Measurements from ENCODE around the gene COPS3. TPM values are rescaled to one million over a fixed set of nuclear protein-coding genes. Genes with fewer than 3 reads are reported as not detected.

Gene COPS3
- total and polyA plus RNA-seq, 2 experiments from 2014 or later = 108 to 121 TPM

- H3K4me3 Mint-ChIP-seq = peak overlapping the region; percentile 97
- DNase-seq (ENCODE audit: low spot score) (no peak), ATAC-seq (no peak)
- no peak for TF ChIP-seq EZH2phosphoT487 (IDR thresholded peaks at IDR 0.05; ENCODE audit: unreplicated experiment)
- no peak for TF ChIP-seq NANOG (IDR thresholded peaks at IDR 0.05; ENCODE audit: borderline replicate concordance)
- no peak for TF ChIP-seq ZNF331 (CRISPR knock-in tag; IDR thresholded peaks at IDR 0.05; ENCODE audit: low read depth)
- no peak for TF ChIP-seq EZH2 (IDR thresholded peaks at IDR 0.05; ENCODE audit: low read depth, unreplicated experiment)
- no peak for TF ChIP-seq STAT1 (IDR thresholded peaks at IDR 0.05; ENCODE audit: unreplicated experiment)
- no peak for TF ChIP-seq CREB1 (CRISPR knock-in tag; IDR thresholded peaks at IDR 0.05; ENCODE audit: low read depth)
- TF ChIP-seq, protein P1, sequence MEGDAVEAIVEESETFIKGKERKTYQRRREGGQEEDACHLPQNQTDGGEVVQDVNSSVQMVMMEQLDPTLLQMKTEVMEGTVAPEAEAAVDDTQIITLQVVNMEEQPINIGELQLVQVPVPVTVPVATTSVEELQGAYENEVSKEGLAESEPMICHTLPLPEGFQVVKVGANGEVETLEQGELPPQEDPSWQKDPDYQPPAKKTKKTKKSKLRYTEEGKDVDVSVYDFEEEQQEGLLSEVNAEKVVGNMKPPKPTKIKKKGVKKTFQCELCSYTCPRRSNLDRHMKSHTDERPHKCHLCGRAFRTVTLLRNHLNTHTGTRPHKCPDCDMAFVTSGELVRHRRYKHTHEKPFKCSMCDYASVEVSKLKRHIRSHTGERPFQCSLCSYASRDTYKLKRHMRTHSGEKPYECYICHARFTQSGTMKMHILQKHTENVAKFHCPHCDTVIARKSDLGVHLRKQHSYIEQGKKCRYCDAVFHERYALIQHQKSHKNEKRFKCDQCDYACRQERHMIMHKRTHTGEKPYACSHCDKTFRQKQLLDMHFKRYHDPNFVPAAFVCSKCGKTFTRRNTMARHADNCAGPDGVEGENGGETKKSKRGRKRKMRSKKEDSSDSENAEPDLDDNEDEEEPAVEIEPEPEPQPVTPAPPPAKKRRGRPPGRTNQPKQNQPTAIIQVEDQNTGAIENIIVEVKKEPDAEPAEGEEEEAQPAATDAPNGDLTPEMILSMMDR (conservative IDR thresholded peaks at IDR 0.05; ENCODE audit: low read depth in 2 of 2) = no peak
- no peak for TF ChIP-seq POLR2AphosphoS5 (IDR thresholded peaks at IDR 0.05; ENCODE audit: low read depth)
- no peak for TF ChIP-seq ETS1 (IDR thresholded peaks at IDR 0.05)
- no peak for TF ChIP-seq JUNB (IDR thresholded peaks at IDR 0.05; ENCODE audit: unreplicated experiment)
- TF ChIP-seq, protein P2, sequence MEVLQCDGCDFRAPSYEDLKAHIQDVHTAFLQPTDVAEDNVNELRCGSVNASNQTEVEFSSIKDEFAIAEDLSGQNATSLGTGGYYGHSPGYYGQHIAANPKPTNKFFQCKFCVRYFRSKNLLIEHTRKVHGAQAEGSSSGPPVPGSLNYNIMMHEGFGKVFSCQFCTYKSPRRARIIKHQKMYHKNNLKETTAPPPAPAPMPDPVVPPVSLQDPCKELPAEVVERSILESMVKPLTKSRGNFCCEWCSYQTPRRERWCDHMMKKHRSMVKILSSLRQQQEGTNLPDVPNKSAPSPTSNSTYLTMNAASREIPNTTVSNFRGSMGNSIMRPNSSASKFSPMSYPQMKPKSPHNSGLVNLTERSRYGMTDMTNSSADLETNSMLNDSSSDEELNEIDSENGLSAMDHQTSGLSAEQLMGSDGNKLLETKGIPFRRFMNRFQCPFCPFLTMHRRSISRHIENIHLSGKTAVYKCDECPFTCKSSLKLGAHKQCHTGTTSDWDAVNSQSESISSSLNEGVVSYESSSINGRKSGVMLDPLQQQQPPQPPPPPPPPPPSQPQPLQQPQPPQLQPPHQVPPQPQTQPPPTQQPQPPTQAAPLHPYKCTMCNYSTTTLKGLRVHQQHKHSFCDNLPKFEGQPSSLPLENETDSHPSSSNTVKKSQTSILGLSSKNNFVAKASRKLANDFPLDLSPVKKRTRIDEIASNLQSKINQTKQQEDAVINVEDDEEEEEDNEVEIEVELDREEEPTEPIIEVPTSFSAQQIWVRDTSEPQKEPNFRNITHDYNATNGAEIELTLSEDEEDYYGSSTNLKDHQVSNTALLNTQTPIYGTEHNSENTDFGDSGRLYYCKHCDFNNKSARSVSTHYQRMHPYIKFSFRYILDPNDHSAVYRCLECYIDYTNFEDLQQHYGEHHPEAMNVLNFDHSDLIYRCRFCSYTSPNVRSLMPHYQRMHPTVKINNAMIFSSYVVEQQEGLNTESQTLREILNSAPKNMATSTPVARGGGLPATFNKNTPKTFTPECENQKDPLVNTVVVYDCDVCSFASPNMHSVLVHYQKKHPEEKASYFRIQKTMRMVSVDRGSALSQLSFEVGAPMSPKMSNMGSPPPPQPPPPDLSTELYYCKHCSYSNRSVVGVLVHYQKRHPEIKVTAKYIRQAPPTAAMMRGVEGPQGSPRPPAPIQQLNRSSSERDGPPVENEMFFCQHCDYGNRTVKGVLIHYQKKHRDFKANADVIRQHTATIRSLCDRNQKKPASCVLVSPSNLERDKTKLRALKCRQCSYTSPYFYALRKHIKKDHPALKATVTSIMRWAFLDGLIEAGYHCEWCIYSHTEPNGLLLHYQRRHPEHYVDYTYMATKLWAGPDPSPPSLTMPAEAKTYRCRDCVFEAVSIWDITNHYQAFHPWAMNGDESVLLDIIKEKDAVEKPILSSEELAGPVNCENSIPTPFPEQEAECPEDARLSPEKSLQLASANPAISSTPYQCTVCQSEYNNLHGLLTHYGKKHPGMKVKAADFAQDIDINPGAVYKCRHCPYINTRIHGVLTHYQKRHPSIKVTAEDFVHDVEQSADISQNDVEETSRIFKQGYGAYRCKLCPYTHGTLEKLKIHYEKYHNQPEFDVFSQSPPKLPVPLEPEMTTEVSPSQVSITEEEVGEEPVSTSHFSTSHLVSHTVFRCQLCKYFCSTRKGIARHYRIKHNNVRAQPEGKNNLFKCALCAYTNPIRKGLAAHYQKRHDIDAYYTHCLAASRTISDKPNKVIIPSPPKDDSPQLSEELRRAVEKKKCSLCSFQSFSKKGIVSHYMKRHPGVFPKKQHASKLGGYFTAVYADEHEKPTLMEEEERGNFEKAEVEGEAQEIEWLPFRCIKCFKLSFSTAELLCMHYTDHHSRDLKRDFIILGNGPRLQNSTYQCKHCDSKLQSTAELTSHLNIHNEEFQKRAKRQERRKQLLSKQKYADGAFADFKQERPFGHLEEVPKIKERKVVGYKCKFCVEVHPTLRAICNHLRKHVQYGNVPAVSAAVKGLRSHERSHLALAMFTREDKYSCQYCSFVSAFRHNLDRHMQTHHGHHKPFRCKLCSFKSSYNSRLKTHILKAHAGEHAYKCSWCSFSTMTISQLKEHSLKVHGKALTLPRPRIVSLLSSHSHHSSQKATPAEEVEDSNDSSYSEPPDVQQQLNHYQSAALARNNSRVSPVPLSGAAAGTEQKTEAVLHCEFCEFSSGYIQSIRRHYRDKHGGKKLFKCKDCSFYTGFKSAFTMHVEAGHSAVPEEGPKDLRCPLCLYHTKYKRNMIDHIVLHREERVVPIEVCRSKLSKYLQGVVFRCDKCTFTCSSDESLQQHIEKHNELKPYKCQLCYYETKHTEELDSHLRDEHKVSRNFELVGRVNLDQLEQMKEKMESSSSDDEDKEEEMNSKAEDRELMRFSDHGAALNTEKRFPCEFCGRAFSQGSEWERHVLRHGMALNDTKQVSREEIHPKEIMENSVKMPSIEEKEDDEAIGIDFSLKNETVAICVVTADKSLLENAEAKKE (CRISPR knock-in tag; IDR thresholded peaks at IDR 0.05) = no peak
- TF ChIP-seq ZNF114 (CRISPR knock-in tag; IDR thresholded peaks at IDR 0.05) = no peak
- no peak for TF ChIP-seq REST (IDR thresholded peaks at IDR 0.05; ENCODE audit: unreplicated experiment)
- H3K36me3 Mint-ChIP-seq (ENCODE audit: low read depth) = peaks cover 14% of the 10 kb centered on the region
- peaks cover 8% of the 10 kb centered on the region for H3K27me3 Mint-ChIP-seq (ENCODE audit: insufficient read depth, low read depth, poor library complexity)
- Histone ChIP-seq H3K36me3 (ENCODE audit: insufficient read depth) (peaks cover 8% of the 10 kb centered on the region; the same call in 1 of the 2 replicates), H3K4me2 (peak overlapping the region; percentile 85), H3K9me2 (ENCODE audit: insufficient read depth) (no peaks in the 10 kb centered on the region), H3K27ac (ENCODE audit: low read depth) (peak overlapping the region; percentile 21; the same call in 1 of the 2 replicates), H2AFZ (no peak overlapping the region), H4K20me1 (replicated peaks; ENCODE audit: insufficient read depth) (peaks cover 45% of the 10 kb centered on the region), H3K79me2 (replicated peaks; ENCODE audit: insufficient read depth) (peaks cover 62% of the 10 kb centered on the region), H3F3A (replicated peaks; ENCODE audit: low read depth) (no peaks in the 10 kb centered on the region), H3K27me3 (ENCODE audit: insufficient read depth) (no peaks in the 10 kb centered on the region), H3K4me1 (ENCODE audit: insufficient read depth) (peaks cover 13% of the 10 kb centered on the region), H3K4me3 (peak overlapping the region; percentile 79)
- H3K4me1 Mint-ChIP-seq = peaks cover 19% of the 10 kb centered on the region; the same call in 2 of the 3 replicates
- H3K27ac Mint-ChIP-seq = 0 out of 2 replicates have a peak overlapping the region, but pooled peaks have one; percentile 15
- no peaks in the 10 kb centered on the region for H3K9me3 Mint-ChIP-seq
These were observed 1.7 kb downstream of the COPS3 start for GRCh38 chr17:17279316-17279715.
